NCI-H345 treated with DMSO at 0.1 percent for 48 hours (cell line): ENCODE data around the gene EPHB4.

ENCODE experiments used
- DNase-seq: peaks from one replicate; lab custom pipeline; 2025; ENCODE audit not compliant: unreplicated experiment; lab: John Stamatoyannopoulos, UW

EPHB4 gene

DNA sequence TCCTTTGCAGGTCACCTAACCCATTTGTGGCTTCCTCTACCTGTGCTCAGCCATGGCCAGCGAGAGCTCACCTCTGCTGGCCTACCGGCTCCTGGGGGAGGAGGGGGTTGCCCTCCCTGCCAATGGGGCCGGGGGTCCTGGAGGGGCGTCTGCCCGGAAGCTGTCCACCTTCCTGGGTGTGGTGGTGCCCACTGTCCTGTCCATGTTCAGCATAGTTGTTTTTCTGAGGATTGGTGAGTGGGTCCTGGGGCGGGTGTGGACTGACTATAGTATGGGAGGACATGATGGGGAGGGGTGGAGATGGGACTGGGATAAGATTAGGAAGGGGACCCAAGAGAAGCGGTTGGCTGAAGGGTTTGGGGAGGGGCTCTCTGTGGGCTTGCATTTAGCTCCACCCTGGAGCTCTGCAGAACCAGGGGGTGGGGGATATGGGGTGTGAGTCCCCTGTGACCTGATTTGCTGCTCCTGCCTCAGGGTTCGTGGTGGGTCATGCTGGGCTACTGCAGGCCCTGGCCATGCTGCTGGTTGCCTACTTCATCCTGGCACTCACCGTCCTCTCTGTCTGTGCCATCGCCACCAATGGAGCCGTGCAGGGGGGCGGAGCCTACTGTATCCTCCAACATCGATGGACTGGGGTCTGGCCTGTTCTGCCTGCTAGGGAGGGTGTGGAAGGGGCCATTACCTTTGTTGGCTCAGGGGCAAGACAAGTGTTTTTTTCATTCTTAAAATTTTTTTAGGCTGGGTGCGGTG is 27.0 kb upstream of the EPHB4 start:
- no peak for DNase-seq

DNA sequence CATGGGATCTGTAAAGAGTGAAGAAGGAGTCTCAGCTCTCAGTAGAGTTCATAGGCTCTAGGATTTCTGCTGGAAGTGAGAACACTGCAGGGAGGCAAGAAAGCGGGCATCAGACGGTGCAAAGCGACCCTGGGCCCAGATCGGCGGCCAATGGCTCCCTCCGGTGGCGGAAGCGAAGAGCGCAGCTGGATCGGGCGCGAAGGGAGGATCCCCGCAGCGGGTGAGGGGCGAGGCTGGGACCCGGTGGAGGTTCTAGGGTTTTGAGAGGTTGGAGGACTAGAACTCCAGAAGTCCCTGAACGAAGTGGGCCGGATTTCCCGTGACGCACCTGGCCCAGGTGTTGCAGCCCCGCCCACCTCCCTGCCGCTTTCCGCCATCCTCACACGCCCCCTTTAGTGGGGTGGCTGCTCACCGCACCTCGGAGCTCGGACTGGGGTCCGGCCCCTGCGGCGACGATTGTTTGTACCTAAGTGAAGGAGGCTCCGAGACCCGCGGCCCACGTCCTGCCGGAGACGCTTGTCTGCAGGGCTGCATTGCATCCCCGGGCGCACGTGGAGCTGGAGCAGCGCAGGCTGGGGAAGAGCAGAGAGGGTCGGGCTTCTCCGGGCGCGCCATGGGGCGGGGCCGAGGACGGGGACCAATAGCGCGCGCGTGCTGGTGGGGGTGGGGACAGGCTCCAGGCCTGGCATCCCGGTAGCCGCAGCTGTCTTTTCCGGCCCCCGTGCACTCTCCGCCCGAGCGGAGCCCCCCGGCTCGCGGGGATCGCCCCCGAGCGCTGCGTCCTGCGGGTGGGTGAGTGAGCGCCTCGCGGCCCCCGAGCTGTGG is 24.9 kb upstream of the EPHB4 start, which contains the start of gene SLC12A9:
SLC12A9 (plus strand) TSS at position 666 of the 825 bp plus-strand sequence. CDS start 1,485 bp downstream, outside the sequence.
- peak; percentile 91 for DNase-seq

DNA sequence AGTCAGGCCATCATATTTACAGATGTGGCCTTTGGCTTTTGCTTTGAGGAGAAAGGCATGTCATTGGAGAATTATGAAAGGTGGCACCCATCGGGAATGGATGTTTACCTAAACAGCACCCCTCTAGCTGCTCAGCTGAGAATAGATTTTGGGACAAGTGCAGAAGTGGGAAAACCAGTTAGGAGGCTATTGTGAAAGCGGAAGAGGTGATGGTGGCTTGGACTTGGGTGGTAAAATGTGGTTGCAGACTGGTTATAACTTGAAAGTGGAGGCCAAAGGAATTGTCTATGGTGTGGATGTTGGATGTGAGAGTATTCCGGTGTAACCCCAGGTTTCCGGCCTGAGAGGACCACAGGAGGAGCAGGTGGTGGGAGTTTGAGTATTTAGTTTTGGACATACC is 20.0 kb upstream of the EPHB4 start:
- no peak for DNase-seq

DNA sequence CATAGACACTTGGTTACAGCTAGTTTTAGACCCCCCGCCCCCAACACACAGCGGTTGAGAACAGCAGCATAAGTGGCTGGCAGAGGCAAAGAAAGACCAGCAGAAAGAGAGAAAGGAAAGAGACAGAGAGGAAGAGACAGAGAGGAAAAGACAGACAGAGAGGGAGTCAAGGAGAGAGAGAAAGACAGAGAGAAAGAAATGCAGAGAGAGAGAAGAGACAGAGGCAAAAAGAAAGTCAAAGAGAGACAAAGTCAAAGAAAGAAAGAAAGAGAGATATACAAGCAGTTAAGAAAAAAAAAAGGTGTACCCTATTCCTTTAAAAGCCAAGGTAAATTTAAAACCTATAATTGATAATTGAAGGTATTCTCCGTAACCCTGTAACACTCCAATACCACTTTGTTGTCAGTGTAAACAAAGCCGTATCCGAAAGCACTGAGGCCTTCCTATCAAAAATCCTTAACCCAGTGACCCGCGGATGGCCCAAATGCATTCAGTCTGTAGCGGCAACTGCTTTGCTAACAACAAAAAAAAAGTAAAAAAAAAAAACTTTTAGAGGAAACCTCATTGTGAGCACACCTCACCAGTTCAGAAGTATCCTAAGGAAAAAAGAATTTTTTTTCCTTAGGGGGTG is 13.3 kb upstream of the EPHB4 start:
- no peak for DNase-seq

DNA sequence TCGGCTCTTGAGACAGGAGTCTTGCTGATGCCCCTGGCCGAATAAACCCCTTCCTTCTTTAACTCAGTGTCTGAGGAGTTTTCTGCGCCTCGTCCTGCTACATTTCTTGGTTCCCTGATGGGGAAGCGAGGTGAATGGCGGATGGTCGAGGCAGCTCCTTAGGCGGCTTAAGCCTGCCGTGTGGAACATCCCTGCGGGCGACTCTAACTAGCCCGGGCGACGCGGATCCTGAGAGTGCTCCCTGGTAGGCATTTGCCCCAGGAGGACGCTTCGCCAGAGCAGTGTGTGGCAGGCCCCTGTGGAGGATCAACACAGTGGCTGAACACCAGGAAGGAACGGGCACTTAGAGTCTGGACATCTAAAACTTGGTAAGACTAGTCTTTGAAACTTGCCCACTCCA is 12.0 kb upstream of the EPHB4 start:
- no peak for DNase-seq

DNA sequence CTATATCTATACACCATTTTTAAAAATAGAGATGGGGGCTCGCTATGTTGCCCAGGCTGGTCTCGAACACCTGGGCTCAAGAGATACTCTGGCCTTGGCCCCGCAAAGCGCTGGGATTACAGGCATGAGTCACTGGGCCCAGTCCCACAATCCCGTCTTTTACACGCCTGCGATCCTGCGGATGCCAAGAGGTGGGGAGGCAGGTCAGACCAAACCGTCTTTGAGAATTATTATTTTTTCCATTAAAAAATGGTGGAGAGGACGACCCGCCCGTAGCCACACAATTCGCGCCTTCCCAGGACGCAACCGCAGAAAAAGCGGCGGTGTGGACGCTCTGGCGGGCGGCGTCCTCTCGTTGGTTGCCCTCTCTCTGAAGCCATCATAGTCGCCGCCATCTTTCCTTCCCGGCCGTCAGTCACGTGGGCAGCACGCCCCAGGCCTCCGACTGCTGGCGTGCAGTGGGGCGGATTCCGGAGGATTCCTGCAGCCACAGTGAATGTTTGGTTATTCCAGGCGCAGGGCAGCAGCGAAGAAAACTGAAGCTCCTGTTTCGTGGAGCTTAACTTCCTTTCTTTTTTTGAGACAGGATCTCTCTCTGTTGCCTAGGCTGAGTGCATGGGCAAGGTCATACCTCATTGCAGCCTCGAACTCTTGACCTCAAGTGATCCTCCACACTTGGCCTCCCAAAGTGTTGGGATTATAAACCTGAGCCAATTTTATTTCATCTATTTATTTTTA is 9.9 kb upstream of the EPHB4 start:
- peak; percentile 57 for DNase-seq

DNA sequence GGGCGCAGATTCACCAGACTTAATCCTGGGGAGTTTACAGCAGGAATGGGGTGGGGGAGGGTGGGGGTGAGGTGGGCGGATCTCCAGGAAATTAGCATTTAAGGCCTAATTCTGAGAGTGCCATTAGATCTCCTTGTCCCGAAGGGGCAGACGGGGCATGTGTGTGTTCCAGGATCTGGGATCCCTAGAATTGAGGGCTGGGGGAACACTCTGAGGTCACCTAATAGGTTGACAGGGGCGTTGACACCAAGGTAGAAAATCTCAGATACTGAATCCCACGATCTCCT is 9.4 kb upstream of the EPHB4 start:
- no peak for DNase-seq

DNA sequence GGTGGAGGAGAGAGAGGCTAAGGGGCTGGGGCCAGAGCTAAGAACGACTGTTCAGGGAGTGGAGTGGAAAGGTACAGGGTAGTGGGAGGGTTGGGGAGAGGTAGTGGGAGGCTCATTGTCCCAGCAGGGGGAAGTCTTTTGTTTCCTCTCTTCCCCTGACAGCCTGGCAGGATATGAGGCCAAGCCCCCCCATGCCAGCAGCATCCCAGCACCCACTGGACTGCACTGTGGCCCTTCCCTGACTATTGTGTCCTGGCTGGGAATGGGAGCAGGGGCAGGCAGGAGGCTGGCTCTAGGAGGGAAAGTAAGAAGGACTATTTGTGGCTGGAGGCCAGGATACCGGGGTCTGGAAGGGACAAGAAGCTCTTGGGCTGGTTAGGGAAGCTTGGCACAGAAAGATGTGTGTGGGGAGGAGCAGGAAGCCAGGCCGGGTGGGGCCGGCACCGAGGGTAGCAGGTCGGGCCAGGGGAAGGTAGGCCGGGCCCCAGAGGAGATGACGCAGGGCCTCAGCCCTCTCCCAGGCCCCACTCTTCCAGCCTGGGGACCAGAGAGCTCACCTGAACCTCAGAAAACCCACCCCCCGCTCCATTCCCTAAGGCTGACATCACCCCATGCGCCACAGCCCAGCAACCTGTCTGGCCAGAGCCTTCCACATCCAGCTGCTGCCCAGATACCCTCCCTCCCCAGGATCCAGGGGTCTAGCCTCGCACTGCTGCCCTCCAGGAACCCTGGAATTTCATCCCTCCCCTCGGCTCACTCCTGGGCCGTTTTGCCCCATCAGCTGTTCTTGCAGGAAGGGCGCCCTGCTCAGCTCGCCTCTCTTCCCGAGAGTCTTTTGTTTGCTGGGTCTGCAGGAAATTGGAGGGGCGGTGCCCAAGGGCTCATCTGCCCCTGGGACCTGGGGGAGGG is 8.8 kb upstream of the EPHB4 start:
- DNase-seq, result no peak

DNA sequence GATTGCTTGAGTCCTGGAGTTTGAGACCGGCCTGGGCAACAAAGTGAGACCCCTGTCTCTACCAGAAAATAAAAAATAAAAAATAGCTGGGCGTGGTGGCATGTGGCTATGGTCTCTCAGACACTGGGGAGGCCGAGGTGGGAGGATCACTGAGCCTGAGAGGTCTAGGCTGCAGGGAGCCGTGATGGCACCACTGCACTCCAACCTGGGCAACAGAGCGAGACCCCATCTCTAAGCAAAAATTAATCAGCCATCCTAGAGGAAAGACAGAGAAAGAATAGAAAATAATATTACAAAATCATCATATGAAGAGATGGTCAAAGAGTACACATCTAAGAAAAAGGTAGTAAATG is 4.9 kb upstream of the EPHB4 start:
- no peak for DNase-seq

DNA sequence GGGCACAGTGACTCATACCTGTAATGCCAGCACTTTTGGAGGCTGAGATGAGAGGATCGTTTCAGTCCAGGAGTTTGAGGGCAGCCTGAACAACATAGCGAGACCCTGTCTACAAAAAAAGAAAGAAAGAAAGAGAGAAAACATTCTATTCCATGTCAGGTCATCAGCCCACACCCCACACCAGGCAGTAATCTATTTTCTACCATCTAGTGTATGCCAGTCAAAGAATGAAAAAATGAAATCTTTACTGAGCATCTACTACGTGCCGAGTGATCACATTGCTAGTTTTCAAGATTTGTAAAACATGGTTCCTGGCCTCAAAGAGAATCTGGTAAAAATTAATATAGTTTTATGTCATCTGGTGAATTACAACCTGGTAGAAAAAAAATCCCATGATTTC is 3.1 kb upstream of the EPHB4 start:
- no peak for DNase-seq

DNA sequence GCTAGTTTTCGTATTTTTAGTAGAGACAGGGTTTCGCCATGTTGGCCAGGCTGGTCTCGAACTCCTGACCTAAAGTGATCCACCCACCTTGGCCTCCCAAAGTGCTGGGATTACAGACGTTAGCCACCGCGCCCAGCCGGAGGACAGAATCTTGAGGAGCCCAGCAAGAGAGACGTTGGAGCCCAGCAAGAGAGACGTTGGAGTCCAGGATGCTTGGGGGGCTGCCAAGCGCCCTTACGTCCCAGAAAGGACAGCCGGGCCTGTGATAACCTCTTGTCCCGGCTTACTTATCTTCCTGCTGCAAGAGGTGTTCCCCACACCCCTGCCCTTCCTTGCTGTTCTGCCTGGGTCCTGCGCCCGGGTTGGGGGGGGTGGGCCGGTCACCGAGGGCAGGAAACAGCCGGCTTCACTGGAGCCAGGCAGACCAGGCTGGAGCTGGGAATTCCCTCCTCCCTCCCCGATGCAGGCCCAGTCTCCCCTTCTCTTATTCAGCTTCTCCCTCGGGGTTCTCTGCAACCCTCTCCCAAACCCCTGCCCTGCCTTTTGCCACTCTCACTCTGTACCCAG is 1.9 kb upstream of the EPHB4 start:
- no peak for DNase-seq

DNA sequence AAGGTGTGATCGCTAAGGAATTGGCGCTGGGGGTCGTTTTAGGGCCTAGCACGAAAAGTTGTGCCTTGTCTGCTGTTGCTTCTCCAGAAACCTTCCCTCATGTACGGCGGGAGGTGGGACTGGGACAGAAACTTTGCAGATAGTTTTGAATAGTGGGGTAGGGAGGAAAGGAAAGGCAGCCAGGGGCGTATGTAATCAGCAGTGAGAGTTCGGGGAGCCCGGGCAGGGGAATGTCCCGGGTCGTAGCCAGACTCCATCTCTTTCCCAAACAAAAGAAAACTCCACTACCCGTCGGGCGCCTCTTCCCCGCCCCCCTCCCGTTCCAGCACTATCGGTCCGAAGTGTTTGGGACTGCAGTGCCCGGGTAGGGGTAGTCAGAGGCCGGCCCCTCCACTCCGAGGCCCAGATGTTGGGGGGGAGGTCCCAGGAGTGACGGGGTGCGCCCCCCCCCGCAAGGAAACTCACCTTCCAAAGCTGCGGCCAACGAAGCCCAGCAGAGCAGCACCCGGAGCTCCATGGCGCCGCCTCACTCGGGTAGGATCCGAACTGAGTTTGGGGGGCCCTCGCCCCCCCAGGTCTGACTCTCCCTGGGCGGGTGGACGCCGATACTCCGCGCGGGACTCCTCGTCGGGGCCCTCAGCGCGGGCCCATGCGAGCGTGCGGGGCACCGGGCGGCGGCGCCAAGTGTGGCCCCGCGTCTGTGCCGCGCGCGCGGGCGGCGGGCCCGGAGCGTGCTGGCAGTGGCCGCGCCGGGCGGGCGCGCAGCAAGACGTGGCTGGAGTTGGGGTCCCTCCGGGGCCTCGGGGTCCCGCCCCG is 601 bp downstream of the EPHB4 start:
- no peak for DNase-seq

DNA sequence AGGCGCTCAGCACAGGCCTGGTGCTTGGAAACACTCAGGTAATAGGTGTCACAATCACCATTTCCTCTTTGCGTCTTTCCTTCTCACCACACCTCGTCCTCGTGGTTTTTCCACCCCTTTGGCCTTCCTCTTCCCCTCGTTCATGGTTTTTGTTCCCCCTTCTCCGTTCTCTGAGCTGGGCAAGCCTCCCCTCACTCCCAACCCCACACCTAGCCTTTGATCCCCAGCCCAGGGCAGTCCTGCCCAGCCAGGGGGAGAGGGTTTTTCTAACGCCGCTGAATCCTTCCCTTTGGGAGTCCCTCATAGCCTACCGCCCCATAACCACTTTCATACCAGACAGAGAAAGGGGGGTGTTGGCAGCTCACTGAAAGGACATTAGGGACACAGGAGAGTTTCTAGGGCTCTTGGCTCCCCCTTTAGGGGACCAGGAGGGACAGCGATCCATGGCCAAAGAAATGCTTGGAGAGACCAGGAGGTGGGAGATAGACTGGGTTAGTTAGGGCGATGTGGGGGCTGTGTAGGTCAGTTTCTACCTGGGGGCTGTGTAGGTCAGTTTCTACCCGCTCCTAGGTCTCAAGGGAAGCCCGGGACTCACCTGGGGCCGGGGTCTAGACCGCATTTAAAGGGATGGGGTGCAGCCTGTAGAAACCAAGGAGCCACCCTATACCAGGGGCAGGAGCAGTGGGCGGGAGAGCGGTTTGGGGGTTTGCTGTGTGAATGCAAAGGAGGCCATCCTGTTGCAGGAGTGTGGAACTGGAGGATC is 1.4 kb downstream of the EPHB4 start:
- DNase-seq, result no peak

DNA sequence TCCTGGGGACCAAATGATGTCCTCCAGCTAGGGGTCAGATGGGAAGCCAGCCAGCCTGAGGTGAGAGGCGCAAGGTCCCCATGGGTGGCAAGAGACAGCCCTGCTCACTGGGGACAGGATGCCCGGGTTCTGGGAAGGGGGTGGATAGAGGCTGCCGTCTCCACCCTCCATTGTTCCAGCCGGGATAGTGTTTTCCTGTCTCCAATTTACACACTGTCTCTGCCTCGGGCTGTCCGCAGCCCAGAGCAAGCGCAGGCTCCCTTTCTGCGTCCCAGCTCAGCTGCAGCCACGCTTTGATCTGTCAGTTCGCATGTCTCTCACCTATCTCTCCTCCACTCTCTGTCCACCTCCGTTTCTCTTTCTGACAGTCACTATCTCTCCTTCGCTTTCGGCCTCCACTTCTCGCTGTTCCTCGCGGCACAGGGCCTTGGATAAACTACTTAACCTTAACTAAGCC is 2.1 kb downstream of the EPHB4 start:
- DNase-seq, result no peak

DNA sequence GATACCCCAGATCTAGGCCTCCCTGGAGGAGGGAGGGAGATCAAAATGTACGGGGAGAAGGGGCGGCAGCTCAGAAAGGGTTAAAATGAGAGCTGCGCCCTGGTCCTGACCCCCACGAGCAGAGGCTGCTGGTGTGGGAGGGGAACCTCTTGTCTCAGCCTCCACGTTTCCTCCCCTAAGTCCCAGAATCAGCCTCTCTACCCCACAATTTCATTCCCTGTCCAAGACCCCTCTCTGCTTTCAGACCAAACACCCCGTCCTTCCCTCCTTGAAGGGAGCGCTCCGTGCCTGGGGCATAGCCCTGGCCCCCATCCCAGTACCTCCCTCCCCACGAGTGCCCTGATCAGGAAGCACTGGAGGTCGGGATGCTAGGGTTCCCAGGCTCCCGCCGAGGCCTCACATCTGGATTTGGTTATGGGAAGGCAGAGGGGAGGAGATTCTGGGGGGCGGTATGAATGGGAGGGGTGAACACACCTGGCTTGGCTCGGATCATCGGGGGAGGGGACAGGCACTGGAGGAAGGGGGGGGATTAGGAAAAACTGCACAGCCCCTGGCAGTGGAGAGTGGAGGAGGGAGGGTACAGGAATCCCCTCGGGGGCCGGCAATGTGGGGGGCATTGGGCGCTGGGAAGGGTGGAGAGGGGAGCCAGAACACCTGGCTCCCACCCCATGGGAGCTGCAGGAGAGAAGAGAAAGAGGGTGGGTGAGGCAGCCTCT is 2.7 kb downstream of the EPHB4 start:
- no peak for DNase-seq

DNA sequence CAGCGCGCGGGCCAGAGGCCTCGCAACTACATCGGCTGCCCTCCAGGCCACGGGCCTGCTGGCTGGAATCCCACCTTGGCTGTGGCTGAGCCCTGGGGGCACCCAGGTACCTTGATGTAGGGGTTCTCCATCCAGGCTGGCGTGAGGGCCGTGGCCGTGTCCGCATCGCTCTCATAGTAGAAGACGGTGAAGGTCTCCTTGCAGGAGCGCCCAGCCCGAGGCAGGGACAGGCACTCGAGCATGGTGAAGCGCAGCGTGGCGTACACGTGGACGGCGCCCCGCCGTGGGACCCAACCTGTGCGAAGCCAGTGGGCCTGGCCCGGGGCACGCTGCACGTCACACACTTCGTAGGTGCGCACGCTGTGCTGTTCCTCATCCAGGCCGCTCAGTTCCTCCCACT is 3.8 kb downstream of the EPHB4 start:
- no peak for DNase-seq

DNA sequence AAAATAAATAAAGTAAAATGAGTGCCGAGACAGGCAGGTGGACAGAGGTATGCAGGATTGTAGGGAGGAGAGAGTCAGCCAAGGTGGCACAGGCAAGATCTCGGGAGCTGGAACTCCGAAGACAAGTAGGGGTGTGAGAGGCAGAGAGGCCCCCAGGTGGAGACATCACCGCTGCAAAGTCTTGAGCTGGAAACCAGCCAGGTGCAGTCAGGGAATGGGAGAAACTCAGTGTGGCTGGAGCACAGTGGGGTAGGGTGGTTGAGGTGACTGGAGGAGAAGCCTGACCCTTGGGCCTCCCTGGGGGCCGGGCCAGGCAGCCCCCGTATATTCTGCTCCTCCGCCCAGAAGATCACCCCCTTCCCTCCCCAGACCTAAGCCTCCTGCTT is 4.2 kb downstream of the EPHB4 start:
- DNase-seq, result no peak
